Measurements from ENCODE around the gene HLA-DMB. TPM values are rescaled to one million over a fixed set of nuclear protein-coding genes. Genes with fewer than 3 reads are reported as not detected.

Gene HLA-DMB
- total RNA-seq, 1 experiment from 2014 or later, result 3.3 TPM

GRCh38 chr6:32935551-32936238 is 5.1 kb downstream of the HLA-DMB start (continued):
- TF ChIP-seq ZBTB33 (IDR thresholded peaks at IDR 0.05; ENCODE audit: extremely low read depth, insufficient replicate concordance, low read length) (no peak), POLR2AphosphoS5 (IDR thresholded peaks at IDR 0.05; ENCODE audit: low read depth, low read length) (no peak), SRF (IDR thresholded peaks at IDR 0.05; ENCODE audit: low read depth) (no peak), EGR1 (IDR thresholded peaks at IDR 0.05; ENCODE audit: low read depth) (no peak), POLR2A (IDR thresholded peaks at IDR 0.05; ENCODE audit: borderline replicate concordance, extremely low read depth, insufficient read depth, insufficient read length) (no peak), SIN3A (IDR thresholded peaks at IDR 0.05; ENCODE audit: low read depth) (no peak)

GRCh38 chr6:32933661-32934085 is 7.2 kb downstream of the HLA-DMB start:
- ChIA-PET RAD21 (ENCODE audit: low non-redundant PET in 1 of 2, low total read pairs in 2 of 2, uncharacterized antibody in 2 of 2, unreplicated experiment in 2 of 2) (interaction anchor here (0.9 to 1.4 kb wide), 3 partner anchors 48 to 51 kb away, joined by 3 to 10 read pairs (median 8); no protein-coding TSS in a partner anchor), CTCF (interaction anchor here (0.6 to 3.7 kb wide), 35 partner anchors 8 to 315 kb away, joined by 3 to 79 read pairs (median 5); partner anchors contain the start of genes BRD2, HLA-DMA, HLA-DOA and PSMB9), POLR2A (interaction anchor here (0.6 to 2.1 kb wide), 3 partner anchors 19 to 51 kb away, joined by 3 to 18 read pairs (median 5); partner anchors contain the start of gene HLA-DMA)
- Histone ChIP-seq H3K9ac (ENCODE audit: low read length) (no peak overlapping the region), H2AFZ (ENCODE audit: low read depth, low read length, poor library complexity, severe bottlenecking) (no peak overlapping the region), H3K27me3 (ENCODE audit: insufficient read depth, low read length) (no peaks in the 10 kb centered on the region), H3K9me3 (ENCODE audit: control insufficient read depth in 1 of 2, insufficient read depth in 1 of 2, low read depth in 1 of 2, low read length in 2 of 2) (no peaks in the 10 kb centered on the region), H4K20me1 (ENCODE audit: insufficient read depth) (no peaks in the 10 kb centered on the region), H3K36me3 (ENCODE audit: control insufficient read depth in 1 of 2, insufficient read depth in 2 of 2, low read length in 2 of 2) (no peaks in the 10 kb centered on the region), H3K4me3 (replicated peaks in 1 of 2; ENCODE audit: low read depth in 1 of 2, low read length in 2 of 2) (no peak overlapping the region), H3K79me2 (ENCODE audit: insufficient read depth, low read length) (no peaks in the 10 kb centered on the region), H3K4me1 (ENCODE audit: control insufficient read depth in 1 of 2, insufficient read depth in 2 of 2, low read length in 2 of 2) (no peaks in the 10 kb centered on the region; a peak in 1 of 4 replicates), H3K4me2 (ENCODE audit: low read length) (no peak overlapping the region), H3K9me2 (ENCODE audit: insufficient read depth) (no peaks in the 10 kb centered on the region), H3K27ac (ENCODE audit: low read depth, low read length) (no peak overlapping the region)
- BruUV-seq (replicated peaks), result no TSS peak
- ATAC-seq (peak; percentile 92), DNase-seq (ENCODE audit: low read depth, low spot score) (peak; percentile 56)
- no peak for TF ChIP-seq ZFX (IDR thresholded peaks at IDR 0.05)
- TF ChIP-seq REST (IDR thresholded peaks at IDR 0.05; ENCODE audit: low read depth), result no peak
- TF ChIP-seq YY1 (IDR thresholded peaks at IDR 0.05; ENCODE audit: extremely low read depth, insufficient replicate concordance, low read depth, low read length), result peak; percentile 38
- TF ChIP-seq CTCF (IDR thresholded peaks at IDR 0.05 in 2 of 3, conservative IDR thresholded peaks at IDR 0.05 in 1 of 3; ENCODE audit: borderline replicate concordance in 1 of 3, insufficient read depth in 1 of 3, low read depth in 2 of 3, low read length in 2 of 3), result peak; percentile 82 to 90 (median 90)
- peak; percentile 74 for TF ChIP-seq RAD21 (IDR thresholded peaks at IDR 0.05; ENCODE audit: low read depth)
- intact Hi-C loops (cut with micrococcal nuclease), result loop anchor here (1.0 to 5.0 kb wide), 2 partner anchors 46 to 51 kb away; no protein-coding TSS in a partner anchor
